ENCODE data around the gene CD109.
"Not testable (repeated sequence)": the region's sequence is repeated elsewhere in the genome, so short reads cannot be mapped to it uniquely, and the experiment has no call there.

The CD109 gene

DNA sequence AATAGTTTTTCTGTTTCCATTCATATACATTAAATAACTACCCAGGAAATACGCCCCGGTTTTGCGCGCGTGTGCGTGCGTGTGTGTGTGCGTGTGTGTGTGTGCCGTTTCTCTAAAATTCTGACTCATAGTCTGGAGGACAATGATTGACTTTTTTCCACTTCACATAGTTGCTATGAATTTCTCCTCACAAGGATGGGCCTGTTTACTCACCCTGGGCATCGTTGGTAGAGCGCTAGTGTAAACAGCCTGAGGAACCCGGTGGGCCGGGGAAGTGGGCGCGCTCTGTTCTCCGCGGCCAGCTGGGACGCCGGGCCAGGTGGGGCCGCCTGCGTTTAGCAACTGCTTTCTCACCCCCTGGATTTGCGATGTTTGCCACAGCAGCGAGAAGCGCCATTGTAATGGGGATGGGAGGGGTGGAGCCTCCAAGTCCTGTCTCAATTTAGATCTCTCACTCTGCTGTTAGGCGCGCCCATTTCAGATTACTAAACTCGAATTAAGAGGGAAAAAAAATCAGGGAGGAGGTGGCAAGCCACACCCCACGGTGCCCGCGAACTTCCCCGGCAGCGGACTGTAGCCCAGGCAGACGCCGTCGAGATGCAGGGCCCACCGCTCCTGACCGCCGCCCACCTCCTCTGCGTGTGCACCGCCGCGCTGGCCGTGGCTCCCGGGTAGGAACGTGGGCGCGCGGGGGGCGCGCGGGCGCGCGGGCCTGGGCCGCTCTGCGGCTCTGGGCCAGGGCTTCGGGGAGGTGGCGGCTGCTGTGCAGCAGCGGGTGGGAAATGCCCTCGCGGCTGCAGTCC lies at the start of gene CD109:
CD109 (plus strand) TSS at position 585 of the 803 bp plus-strand sequence; CDS start at position 598, 13 bp downstream.
- DNase-seq: peak; percentile 50

DNA sequence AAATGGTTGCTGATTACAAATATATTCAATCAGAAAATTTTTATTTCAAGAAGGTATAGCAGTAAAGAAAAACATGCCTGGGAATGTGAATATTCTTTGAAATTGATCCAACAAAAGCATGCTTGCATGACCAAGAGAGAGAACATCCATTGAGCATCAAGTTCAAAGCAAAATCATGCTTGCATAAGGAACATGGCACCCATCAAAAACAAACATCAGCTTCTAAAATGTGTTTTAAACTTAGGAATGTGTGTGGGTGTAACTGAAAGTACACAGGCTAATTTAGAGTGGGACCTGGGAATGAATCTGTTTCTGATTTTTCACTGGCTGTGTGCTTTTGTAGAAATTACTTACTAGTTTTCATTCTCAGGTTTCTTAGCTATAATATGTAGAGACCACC lies 47.8 kb upstream of the CD109 start:
- no peak for DNase-seq

- DNase-seq: no peak
Measured at GRCh38 chr6:73649783-73650182, 46.2 kb upstream of the CD109 start.

GRCh38 chr6:73652637-73653570 lies 43.1 kb upstream of the CD109 start:
- DNase-seq: peak; percentile 36

GRCh38 chr6:73653571-73654424 lies 42.2 kb upstream of the CD109 start, which contains the start of gene SLC17A5:
Gene SLC17A5 (minus strand): TSS chr6:73653992. CDS start chr6:73653886, 106 bp downstream.
- DNase-seq: peak; percentile 77

GRCh38 chr6:73655341-73655917 lies 40.6 kb upstream of the CD109 start:
- DNase-seq: no peak

DNA sequence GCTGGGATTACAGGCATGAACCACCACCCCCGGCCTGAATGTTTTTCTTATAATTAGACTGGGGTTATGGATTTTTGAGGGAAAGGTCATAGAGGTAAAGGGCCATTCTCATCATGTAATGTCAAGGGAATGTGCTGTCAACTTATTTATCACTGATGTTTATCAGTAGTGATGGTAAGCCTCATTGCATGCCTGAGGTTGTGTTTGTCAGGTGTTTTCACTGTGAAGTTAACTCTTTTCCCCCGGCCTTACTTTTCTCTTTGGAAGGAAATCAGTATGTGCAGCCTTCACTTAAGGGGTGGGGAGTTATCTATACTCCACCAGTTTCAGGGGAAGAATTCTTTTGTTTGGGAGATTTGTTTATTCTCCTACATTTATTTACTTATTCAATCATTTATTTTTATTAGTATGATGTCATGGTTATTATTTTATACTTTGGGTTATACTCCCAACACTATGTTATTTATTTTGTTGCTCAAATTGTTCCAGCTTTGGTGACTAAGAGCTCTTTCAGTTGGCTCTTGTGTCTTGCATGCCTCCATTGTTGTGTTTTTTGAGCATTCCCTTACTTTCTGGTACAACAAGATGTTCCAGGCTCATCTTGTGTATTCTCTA lies 39.4 kb upstream of the CD109 start:
- no peak for DNase-seq

DNA sequence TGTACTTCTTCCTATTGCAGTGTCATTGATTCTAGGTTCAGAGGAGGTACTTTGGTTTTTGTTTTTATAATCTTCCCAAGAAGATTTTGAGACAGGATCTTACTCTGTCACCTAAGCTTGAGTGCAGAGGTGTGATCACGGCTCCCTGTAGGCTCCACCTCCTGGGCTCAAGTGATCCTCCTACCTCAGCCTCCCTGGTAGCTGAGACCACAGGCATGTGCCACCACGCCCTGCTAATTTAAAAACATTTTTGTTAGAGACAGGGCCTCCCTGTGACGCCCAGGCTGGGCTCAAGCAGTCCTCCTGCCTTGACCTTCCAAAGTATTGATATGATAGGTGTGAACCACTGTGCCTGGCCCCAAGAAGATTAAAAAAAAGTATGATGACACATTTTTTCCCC lies 38.8 kb upstream of the CD109 start:
- DNase-seq: no peak

DNA sequence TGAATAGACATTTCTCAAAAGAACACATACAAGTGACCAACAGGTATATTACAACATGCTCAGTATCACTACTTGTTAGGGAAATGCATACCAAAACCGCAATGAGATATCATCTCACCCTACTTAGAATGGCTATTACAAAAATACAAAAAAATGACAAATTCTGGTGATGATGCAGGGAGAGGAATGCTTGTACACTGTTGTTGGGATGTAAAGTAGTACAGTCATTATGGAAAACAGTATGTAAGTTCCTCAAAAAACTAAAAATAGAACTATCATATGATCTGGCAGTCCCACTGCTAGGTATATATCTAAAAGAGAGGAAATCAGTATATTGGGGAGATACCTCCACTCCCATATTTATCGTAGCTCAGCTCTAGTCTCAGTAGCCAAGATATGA lies 31.3 kb upstream of the CD109 start:
- no peak for DNase-seq

DNA sequence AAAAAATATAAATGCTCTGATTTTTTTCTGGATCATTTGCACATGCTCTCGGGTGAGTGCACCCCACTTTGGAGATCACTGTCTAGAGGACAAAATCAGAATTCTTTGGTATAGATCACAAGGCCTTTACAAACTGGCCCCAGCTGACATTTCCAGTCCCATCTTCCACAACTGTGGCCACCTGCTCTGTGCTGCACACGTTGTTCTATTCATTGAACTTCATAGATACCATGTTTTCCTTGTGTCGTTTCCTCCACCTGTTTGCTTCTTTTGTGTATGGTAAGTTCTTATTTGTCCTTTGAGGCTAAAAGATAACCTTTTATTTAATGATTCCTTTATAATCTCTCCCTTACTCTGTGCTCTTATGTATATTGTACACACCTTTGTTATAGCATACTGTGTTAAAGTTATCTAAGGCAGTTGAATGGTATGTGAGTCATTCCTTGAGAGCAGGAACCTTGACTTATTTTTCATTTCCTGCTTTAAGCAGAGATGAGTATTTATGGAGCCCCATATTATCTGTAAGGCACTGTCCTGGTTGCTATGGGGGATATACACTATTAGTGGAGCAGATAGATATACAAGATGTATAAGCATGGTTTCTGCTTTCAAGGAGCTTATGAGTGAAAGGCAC lies 30.2 kb upstream of the CD109 start:
- DNase-seq: no peak

DNA sequence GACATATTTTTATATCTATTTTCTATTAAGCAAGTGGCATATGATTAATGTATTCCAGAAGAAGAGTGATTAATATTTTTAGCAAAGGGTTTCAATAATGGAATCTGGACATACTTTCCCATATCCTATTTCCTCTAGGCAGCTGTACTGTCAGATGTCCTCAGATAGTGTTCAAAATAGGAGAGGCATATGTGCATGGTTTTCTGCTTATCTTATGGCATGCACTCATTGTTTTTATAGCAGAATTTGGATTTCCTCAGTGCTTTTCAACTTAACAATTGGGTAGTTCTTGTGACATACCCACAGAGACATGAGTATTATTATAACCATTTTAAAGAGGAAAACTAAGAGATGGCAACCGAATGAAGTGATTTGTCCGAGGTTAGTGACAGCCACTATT lies 29.6 kb upstream of the CD109 start:
- no peak for DNase-seq

- no peak for DNase-seq
Measured at GRCh38 chr6:73667798-73668197, 28.2 kb upstream of the CD109 start.

DNA sequence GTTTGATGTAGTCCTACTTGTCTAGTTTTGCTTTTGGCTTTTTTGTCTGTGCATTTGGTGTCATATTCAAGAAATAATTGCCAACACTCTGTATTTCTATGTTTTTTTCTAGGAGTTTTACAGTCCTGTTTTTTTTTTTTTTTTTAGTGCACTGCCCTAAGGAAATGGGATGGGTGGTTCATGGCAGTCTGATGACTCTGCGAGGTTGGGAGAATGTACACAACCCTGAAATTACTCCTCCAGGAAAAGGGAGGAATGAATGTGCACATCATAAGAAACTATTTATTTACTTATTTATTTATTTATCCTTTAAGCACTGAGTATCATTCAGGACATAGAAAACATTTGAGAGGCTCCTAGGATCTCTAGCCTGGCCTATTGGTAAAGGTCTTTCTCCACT lies 27.0 kb upstream of the CD109 start:
- DNase-seq: no peak

DNA sequence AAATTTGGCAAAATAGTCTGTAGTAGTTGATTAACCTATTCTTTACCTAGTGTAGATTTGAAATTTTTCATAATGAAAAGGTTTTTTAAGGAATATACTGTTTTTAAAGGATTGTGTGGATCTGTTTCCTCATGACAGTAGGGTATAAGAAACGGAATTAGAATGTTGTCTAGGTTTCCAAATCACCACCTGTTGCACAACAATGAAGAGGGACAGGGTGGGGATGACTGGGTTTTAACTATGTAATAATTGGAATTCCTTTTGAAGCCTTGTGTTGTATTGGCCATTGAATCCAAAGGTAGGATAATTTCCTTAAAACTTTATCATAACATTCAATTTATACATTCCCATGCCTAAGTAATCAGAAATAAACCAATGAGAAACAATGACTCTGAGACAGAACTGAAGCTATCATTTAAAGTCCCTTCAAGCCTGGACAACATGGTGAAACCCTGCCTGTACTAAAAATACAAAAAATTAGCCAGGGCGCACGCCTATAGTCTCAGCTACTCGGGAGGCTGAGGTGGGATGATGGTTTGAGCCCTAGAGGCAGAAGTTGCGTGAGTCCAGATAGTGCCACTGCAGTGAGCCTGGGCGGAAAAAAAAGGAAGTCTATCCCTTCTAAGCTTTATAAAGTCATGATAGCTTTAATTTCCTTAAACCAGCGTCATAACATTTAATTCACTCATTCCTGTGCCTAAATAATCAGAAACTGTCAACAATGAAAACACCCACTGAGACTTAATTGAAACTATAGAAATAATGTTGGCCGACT lies 23.9 kb upstream of the CD109 start:
- no peak for DNase-seq

DNA sequence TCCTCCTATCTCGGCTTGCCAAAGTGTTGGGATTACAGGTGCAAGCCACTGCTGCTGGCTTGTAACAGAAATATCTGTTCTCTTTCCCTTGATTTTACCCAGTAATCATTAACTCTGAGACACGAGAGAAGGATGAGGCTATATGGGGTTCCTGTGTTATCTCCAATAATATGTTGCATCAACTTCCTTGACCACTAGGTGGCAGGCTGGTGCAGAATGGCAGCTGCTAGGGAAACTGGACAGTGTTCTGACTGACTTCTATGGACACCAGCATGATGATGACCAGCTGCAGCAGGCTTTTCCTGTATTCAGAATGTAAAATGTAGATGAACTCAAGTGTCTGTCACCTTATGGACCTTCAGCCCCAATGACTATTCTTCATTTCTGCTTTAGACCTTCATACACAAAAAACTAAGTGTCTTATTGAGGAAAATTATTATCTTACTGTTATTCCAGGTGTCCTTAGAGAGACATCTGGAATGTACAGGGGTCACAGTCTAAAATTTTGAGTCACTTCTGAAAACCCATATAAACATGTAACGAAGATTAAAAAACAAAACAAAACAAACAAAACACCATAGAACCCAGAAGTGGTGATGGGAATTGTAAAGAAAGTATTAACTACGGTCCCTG lies 20.4 kb upstream of the CD109 start:
- peak; percentile 36 for DNase-seq

DNA sequence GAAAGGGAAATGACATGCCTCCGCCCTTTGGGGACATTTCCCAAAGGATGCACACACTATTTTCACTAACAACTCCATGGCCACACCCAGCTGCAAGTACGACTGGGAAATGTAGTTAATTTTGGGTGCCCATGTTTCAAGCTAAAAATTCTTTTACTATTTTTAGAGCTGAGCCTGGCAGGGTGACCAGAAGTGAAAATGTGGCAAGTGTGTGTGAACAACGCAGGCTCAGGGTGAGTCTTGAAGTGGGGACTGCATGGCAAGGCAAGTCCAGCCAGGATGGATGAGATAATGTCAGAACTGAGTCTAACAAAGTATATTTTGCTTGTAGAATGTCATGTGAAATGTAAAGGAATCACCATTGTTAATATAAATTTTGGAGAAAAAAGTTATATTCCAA lies 17.0 kb upstream of the CD109 start:
- no peak for DNase-seq

GRCh38 chr6:73679846-73680245 lies 16.2 kb upstream of the CD109 start:
- DNase-seq: not testable (repeated sequence)

DNA sequence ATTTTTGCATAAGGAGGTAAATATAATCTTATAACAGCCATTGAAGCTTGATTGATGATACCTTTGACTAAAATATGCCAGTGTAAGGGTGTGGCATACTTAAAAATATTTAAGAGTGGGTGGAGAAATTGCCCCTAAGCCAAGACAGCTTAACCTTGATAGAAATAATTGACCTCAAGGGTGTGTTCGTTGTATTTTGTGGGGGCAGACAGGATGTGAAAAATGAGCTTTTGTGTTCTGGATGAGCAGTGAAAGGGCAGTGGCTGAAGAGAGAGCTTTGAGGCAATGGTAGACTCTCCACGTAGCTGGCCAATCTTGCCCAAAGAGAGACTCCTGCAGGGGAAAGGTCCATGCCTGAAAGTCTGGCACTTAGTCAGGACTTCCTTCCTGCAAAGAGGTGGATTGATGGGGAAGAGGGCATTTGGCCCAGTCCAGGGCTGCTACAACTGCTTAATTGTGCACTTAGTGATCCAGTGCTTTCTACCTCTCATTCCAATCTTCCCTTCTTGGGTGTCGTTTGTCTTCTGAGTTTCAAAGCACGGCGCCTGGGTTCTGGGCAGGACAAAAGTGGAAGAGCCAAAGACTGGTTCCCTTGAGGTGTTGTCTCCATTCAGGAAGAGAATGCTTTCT lies 15.6 kb upstream of the CD109 start:
- DNase-seq: no peak

DNA sequence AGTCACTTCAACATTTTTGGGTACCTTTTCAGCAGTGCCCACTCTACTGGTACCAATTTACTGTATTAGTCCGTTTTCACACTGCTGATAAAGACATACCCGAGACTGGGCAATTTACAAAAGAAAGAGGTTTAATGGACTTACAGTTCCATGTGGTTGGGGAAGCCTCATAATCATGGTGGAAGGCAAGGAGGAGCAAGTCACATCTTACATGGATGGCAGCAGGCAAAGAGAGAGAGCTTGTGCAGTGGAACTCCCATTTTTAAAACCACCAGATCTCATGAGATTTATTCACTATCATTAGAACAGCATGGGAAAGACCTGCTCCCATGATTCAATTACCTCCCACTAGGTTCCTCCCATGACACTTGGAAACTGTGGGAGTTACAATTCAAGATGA lies 12.4 kb upstream of the CD109 start:
- DNase-seq: not testable (repeated sequence)

DNA sequence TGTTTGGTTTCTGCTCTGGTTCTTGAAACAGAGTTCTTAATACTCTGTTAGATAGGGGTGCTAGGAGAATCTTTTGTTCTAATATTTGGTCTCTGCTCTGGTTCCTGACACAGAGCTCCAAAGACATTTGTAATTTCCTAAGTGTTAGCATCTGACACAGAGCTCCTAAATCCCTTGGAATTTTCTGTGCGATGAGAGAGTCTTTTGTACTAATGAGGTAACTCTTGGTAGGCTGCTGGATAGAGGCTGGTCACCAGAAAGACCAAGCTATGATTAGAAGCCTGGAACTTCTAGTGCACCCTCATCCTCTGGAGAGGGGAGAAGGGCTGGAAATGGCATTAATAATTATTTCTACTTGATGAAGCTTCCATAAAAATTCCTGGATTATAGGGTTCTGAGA lies 7.7 kb upstream of the CD109 start:
- no peak for DNase-seq

Measured in activated CD4-positive, alpha-beta T cell treated with anti-CD3 and anti-CD28 coated beads for 1 hour (primary cell).